Measurements from ENCODE around the gene CD59. TPM values are rescaled to one million over a fixed set of nuclear protein-coding genes. Genes with fewer than 3 reads are reported as not detected.

CD59 gene
- total RNA-seq, 1 donor from 2014 or later = 468 TPM

DNA sequence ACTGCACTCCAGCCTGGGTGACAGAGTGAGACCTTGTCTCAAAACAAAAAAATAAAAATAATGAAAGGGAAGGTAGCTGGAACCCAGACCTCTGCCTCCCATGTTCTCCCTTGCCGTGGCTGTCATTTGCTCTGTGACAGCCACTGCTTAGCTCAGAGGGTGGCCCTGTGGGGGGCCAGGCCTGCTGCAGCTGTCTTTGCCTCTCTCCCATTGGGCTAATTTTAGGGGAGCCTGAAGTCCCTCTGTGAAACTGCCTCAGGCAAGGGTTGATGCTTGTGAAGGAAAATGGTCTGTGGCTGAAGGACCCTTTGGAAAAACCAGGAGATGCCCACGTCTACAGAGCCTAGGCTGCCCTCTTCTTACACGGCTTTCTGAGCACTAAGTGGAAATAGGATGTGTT, 78.5 kb downstream of the CD59 start:
- no peak for DNase-seq (ENCODE audit: low read depth)
- Histone ChIP-seq H3K4me3 (ENCODE audit: low read depth, low read length) (no peak overlapping the region), H3K36me3 (ENCODE audit: control insufficient read depth, insufficient read depth, low read length) (no peaks in the 10 kb centered on the region), H3K27me3 (ENCODE audit: control insufficient read depth, insufficient read depth, low read length) (no peaks in the 10 kb centered on the region)
- TF ChIP-seq, protein P1, sequence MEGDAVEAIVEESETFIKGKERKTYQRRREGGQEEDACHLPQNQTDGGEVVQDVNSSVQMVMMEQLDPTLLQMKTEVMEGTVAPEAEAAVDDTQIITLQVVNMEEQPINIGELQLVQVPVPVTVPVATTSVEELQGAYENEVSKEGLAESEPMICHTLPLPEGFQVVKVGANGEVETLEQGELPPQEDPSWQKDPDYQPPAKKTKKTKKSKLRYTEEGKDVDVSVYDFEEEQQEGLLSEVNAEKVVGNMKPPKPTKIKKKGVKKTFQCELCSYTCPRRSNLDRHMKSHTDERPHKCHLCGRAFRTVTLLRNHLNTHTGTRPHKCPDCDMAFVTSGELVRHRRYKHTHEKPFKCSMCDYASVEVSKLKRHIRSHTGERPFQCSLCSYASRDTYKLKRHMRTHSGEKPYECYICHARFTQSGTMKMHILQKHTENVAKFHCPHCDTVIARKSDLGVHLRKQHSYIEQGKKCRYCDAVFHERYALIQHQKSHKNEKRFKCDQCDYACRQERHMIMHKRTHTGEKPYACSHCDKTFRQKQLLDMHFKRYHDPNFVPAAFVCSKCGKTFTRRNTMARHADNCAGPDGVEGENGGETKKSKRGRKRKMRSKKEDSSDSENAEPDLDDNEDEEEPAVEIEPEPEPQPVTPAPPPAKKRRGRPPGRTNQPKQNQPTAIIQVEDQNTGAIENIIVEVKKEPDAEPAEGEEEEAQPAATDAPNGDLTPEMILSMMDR (IDR thresholded peaks at IDR 0.05; ENCODE audit: insufficient read depth, low read length, poor library complexity, severe bottlenecking) = no peak

DNA sequence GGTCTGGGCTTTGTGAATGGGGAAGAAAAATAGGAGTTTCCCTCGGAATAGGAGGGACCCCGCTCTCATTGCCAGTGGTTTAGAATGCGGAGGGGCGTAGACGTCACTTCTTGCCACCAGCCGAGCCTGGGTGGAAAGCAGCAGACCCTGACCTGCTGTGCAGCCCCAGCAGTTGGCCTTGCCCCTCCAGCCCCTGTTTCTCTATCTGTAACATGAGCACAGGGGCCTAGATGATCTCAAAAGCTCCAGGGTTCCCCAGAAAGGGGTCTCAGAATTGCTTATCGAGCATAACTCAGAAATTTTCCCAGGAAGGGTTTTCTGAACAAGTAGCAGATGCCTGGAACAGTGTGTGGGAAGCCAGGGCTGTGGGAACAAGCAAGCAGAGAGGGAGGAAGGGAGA, 79.5 kb downstream of the CD59 start:
- DNase-seq (ENCODE audit: low read depth) = no peak
- TF ChIP-seq, protein P1 (IDR thresholded peaks at IDR 0.05; ENCODE audit: insufficient read depth, low read length, poor library complexity, severe bottlenecking) = no peak
- Histone ChIP-seq H3K36me3 (ENCODE audit: control insufficient read depth, insufficient read depth, low read length) (no peaks in the 10 kb centered on the region), H3K27me3 (ENCODE audit: control insufficient read depth, insufficient read depth, low read length) (no peaks in the 10 kb centered on the region), H3K4me3 (ENCODE audit: low read depth, low read length) (no peak overlapping the region)

DNA sequence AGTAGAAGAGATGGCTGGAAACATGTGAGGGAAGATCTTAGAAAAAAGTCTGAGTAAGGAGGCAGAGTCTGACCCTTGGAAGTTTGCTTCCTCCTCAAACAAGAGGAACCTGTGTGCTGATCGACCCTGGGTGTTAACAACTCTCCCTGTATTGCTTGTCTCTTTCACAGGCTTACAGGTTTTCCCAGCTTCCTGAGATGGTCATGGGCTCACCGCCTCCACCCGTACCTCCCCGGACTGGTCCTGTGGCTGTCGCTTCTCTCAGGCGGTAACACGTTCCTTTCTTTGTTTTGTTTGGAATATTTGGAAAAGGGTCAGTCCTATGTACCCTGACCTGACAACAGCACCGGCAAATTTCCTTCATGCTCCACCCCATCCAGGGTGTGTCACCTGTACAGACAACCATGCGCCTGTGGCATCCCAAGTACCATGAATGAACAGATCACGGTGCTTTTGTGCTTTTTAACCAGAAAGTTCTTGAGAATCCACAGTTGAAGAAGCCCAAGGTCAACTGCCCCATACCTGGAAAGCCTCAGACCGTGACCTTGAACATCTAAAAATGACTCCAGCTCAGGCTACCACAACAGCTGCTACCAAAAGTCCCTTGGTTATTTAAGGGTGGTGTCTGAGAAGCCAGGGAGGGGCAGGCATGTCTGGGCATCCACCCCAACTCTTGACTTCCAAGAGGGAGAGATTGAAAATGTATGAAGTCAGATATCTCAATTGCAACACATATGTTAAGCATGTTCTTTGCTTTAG, 80.2 kb downstream of the CD59 start:
- DNase-seq (ENCODE audit: low read depth) = no peak
- Histone ChIP-seq H3K27me3 (ENCODE audit: control insufficient read depth, insufficient read depth, low read length) (no peaks in the 10 kb centered on the region), H3K36me3 (ENCODE audit: control insufficient read depth, insufficient read depth, low read length) (no peaks in the 10 kb centered on the region), H3K4me3 (ENCODE audit: low read depth, low read length) (no peak overlapping the region)
- TF ChIP-seq, protein P1 (IDR thresholded peaks at IDR 0.05; ENCODE audit: insufficient read depth, low read length, poor library complexity, severe bottlenecking) = no peak

DNA sequence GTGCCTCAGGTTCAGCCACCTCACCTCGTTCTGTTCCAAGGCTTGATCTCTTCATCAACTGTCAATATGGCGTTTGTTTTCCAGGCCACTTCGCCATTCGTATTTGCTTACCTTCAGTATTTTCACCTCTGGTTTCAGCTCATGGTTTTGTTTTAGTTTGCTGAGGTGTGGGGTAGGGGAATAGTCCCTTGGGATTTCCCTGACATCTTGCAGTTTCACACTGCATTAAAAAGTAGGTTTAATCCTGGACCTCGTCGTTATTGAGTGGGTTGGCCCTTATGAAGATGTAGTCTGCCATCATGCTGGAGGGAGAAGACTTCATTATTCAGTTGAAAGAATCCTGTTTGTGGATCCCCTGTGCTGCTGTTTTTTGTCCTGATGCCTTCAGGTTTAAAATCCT, 81.6 kb downstream of the CD59 start:
- Histone ChIP-seq H3K36me3 (ENCODE audit: control insufficient read depth, insufficient read depth, low read length) (no peaks in the 10 kb centered on the region), H3K27me3 (ENCODE audit: control insufficient read depth, insufficient read depth, low read length) (no peaks in the 10 kb centered on the region), H3K4me3 (ENCODE audit: low read depth, low read length) (no peak overlapping the region)
- TF ChIP-seq, protein P1 (IDR thresholded peaks at IDR 0.05; ENCODE audit: insufficient read depth, low read length, poor library complexity, severe bottlenecking) = no peak
- no peak for DNase-seq (ENCODE audit: low read depth)

Other genes with a start within 250 kb of the CD59 start
- not detected in 2 replicates for gene C11orf91, start 35.6 kb downstream of the CD59 start, total RNA-seq
- 29.9 and 34.6 TPM in 2 replicates for gene FBXO3, start 38.1 kb upstream of the CD59 start, total RNA-seq
- gene LMO2, start 155.7 kb upstream of the CD59 start, total RNA-seq = 0.82 and 2.5 TPM in 2 replicates

Measured in kidney epithelial cell (primary cell).